OCI-M2 (cell line): ENCODE results near the gene CEP164.
"Not testable (repeated sequence)": the region's sequence is repeated elsewhere in the genome, so short reads cannot be mapped to it uniquely, and the experiment has no call there.

ENCODE experiments used
- DNase-seq: peaks from one replicate; lab custom pipeline; 2025; ENCODE audit not compliant: unreplicated experiment; lab: John Stamatoyannopoulos, UW

The CEP164 gene

GRCh38 chr11:117303646-117304315, 23.9 kb upstream of the CEP164 start:
- no peak for DNase-seq

DNA sequence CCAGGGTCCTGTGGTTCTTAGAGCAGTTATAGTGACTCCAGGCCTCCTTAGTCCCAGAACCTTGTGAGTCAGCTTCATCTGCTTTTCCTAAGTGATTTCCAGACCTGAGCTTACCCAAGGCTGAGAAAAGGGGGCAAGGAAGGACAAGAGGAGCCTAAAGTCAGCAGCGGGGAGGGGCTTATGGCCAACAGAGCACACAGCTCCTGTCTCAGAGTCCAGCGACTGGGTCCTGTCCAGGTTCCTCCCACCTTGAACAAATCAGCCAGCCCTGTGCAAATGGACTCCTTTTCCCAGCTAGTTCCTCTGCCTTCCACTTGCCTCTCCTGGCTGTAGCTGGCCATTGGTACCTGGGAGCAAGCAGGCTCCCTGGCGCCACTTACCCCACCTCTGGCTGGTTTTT, 22.5 kb upstream of the CEP164 start:
- no peak for DNase-seq

- DNase-seq = no peak
Observed at GRCh38 chr11:117309310-117309709, 18.3 kb upstream of the CEP164 start.

GRCh38 chr11:117313091-117313490, 14.6 kb upstream of the CEP164 start:
- no peak for DNase-seq

- DNase-seq = no peak
Observed at GRCh38 chr11:117313828-117314768, 13.6 kb upstream of the CEP164 start.

- no peak for DNase-seq
Observed at GRCh38 chr11:117314840-117315239, 12.8 kb upstream of the CEP164 start.

- no peak for DNase-seq
Observed at GRCh38 chr11:117315285-117316196, 12.1 kb upstream of the CEP164 start.

DNA sequence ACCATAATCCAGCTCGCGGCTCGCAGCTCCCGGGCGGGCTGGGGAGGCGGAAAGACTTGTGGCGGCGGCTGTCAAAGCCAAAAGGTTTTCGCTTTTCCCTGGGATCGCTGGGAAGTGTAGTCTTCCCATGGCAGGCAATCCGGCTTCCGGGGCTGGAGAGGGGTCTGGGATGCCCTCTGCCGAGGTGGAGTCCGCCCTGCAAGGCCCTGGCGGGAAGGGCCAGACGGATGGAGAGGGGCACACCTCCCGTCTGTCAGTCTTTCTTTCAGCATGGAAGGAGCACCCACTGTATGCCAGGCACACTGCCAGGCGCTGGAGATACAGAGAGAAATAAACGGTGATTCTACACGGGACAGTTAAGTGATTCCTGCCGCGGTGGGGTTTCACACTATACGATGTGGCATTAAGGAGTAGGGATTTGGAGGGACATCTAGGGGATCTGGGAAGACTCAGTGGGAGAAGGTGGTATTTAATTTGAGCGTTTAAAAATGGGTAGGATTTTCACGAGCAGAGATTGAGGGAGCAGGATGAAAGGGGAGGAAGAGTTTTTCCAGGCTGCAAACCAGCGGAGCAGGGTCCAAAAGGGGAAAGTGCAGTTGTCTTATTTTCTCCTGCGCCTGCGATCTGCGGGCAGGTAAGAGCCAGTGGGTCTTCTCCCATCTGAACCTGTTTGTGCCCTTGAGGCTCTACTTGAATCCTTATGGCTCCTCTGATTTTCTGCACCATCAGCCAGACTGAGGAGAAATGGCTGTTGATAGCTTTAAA, 11.3 kb upstream of the CEP164 start, which contains the start of gene BACE1:
BACE1 (minus strand) TSS at position 60 of the 765 bp plus-strand sequence. CDS start 461 bp downstream, outside the sequence.
- no peak for DNase-seq

GRCh38 chr11:117318738-117319137, 8.9 kb upstream of the CEP164 start:
- DNase-seq = no peak

DNA sequence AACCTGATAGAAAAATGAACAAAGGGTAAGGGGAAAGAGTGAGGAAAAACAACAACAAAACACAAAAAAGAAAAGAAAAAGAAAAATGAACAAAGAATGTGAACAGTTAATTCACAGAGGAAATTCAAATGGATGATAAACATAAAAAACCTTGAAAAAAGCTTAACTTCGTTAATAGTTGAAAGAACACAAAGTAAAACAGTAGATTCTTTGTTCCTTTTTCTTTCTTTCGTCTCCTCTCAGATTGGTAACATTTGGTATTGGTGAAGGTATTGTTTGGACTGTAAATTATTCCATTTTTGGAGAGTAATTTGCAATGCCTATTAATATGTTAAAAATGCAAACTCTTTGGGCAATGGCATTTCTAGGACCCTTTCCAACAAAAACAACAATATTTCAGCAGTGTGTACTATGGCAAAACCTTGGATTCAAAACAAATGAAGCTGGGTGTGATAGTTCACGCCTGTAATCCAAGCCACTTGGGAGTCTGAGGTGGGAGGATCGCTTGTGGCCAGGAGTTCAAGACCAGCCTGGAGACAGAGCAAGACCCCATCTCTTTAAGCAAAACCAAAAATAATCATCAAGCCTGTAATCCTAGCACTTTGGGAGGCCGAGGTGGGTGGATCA, 8.3 kb upstream of the CEP164 start:
- DNase-seq = no peak

DNA sequence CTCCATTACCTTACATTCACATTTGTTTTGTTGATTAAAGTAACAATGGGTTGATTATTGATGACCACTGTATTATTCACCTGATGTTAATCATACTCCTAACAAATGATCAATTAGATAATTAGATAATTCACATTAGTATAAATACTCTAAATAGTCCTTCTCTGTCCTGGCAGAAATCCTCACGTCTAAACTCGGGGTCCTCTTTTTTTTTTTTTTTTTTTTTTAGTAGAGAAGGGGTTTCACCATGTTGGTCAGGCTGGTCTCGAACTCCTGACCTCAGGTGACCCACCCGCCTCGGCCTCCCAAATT, 443 bp upstream of the CEP164 start:
- DNase-seq = not testable (repeated sequence)

DNA sequence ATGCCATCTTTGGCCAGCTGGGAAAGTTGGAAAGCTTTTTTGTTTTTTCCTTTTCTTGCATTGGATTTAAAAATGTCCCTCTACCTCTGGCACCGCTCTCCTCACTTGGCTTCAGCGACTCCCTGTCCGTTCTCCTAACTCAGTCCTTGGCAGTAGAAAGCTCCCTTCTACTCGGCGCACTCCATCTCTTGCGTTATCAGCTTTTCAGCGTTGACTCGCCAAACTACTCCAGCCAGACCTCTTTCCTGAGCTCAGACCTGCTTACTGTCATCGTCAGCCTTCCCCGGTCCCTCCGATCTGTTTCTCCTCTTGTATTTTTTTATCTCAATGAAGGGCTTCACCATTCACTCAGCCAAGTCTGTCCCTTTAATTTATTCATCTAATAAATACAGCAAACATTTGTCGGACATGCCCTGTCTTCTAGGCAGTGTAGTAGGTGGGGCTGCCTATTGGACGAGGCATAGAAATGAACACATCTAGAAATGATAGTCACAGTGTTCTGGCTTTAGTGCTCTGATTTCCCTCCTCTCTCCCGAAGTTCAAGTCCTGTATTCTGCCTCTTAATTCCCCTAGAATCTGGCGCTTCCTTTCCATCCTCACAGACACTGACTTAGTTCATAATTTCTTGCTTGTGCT, 839 bp downstream of the CEP164 start:
- peak; percentile 11 for DNase-seq

DNA sequence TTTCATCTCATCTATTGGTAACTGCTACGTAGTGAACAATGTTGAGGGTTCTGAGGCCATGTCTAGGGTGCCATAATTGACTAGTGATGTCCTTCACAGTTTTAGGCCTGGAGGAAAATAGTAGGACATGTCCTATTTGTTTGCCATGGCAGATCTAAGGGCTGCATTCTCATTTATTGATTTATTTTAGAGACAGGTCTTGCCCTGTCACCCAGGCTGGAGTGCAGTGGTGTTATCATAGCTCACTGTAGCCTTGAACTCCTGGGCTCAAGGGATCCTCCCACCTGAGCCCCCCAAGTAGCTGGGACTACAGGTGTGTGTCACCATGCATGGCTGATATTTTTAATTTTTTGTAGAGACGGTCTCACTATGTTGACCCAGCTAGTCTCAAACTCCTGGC, 5.2 kb downstream of the CEP164 start:
- no peak for DNase-seq

DNA sequence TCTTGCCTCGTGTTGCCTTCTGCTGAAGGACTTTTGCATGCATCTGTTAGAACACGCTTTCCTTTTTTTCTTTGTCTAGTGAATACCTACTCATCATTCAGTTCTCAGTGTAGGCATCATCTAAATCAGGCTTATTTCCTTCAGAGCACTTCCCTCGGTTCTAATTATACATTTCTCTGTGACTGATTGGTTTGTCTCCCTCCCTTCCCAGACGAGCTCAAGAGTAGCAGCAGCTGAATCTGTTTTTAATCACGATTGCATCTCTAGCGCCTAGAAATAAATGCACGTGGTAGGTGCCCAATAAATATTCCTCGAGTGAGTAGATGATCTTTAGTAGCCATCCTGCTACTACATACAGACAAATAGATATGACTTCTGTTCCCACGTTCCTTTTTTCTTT, 6.3 kb downstream of the CEP164 start:
- DNase-seq = no peak

DNA sequence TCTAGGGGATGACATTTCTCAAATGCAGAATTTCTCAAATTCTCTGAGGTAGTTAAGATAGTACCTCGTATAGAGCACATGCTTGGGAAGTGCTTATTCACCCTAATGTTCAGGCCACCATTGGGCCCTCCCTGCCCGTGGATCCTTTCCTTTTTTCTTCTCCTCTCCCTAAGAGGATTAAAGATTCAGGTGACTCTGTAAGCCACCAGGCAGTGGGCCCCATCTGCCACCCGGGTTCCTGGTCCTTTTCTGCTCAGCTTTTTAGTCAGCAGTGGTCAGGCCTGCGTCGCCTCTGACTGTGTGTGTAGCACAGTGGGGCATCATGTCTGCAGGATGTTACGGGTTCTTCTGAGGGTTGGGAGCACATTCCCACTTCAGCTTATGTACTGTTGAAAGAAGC, 7.2 kb downstream of the CEP164 start:
- DNase-seq = no peak

- DNase-seq = no peak
Observed at GRCh38 chr11:117335399-117335798, 7.7 kb downstream of the CEP164 start.

- no peak for DNase-seq
Observed at GRCh38 chr11:117337076-117337475, 9.4 kb downstream of the CEP164 start.

- DNase-seq = no peak
Observed at GRCh38 chr11:117345039-117345438, 17.4 kb downstream of the CEP164 start.

GRCh38 chr11:117354550-117354949, 26.9 kb downstream of the CEP164 start:
- DNase-seq = no peak
